IPS-20b (cell line): Measurements from ENCODE around the gene KANSL3.

Source experiments
- H3K27ac ChIP-seq: one replicate; pipeline ENCODE4 v1.5.1; 2013; ENCODE audit warnings: low read length
- H3K27me3 ChIP-seq: 2 replicates; pipeline ENCODE4 v1.6.1; 2013; ENCODE audit warnings: mild to moderate bottlenecking, low read length, inconsistent platforms; ENCODE audit not compliant: insufficient read depth
- H3K36me3 ChIP-seq: 2 replicates; pipeline ENCODE4 v1.6.1; 2013; ENCODE audit warnings: low read depth, mild to moderate bottlenecking, inconsistent platforms, low read length, moderate library complexity; ENCODE audit not compliant: insufficient read depth
- H3K4me1 ChIP-seq: 2 replicates; pipeline ENCODE4 v1.6.1; 2013; ENCODE audit warnings: mild to moderate bottlenecking, control low read depth, inconsistent platforms, low read length, moderate library complexity; ENCODE audit not compliant: insufficient read depth
- H3K4me3 ChIP-seq: 2 replicates; pipeline ENCODE4 v1.5.1; 2013; ENCODE audit warnings: mild to moderate bottlenecking, low read length, inconsistent platforms
- H3K9ac ChIP-seq: 2 replicates; pipeline ENCODE4 v1.6.1; 2013; ENCODE audit warnings: low read depth, mild to moderate bottlenecking, inconsistent platforms, low read length, moderate library complexity
- H3K9me3 ChIP-seq: 2 replicates; pipeline ENCODE4 v1.6.1; 2013; ENCODE audit warnings: mild to moderate bottlenecking, low read depth, low read length, inconsistent platforms; ENCODE audit not compliant: insufficient read depth

Gene KANSL3

GRCh38 chr2:96623116-96623515 is 15.0 kb downstream of the KANSL3 start:
- no peaks in the 10 kb centered on the region for H3K9me3 ChIP-seq
- peaks cover 53% of the 10 kb centered on the region for H3K36me3 ChIP-seq
- H3K27ac ChIP-seq, result no peak overlapping the region
- H3K27me3 ChIP-seq, result no peaks in the 10 kb centered on the region
- H3K4me3 ChIP-seq, result no peak overlapping the region
- H3K9ac ChIP-seq, result no peak overlapping the region
- H3K4me1 ChIP-seq, result no peaks in the 10 kb centered on the region

DNA sequence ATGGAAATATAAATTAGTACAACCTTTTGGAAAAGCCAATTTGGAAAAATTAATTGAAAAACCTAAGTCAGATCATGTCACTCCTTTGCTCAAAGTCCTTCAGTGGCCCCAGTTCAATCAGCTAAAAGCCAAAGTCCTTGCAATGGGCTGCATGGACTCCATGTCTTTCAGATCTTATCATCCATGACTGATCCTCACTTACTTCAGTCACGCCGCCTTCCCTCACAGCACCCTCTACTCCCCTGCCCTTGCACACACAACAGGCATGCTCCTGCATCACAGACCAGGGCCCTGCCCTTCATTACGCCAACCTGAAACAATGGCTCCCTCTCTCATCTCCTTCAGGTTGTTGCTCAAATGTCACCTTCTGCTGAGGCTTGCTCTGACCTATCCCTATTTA is 15.6 kb downstream of the KANSL3 start:
- Histone ChIP-seq H3K27ac (no peak overlapping the region), H3K36me3 (peaks cover 48% of the 10 kb centered on the region), H3K27me3 (no peaks in the 10 kb centered on the region), H3K9ac (no peak overlapping the region), H3K4me3 (no peak overlapping the region), H3K4me1 (no peaks in the 10 kb centered on the region), H3K9me3 (no peaks in the 10 kb centered on the region)

DNA sequence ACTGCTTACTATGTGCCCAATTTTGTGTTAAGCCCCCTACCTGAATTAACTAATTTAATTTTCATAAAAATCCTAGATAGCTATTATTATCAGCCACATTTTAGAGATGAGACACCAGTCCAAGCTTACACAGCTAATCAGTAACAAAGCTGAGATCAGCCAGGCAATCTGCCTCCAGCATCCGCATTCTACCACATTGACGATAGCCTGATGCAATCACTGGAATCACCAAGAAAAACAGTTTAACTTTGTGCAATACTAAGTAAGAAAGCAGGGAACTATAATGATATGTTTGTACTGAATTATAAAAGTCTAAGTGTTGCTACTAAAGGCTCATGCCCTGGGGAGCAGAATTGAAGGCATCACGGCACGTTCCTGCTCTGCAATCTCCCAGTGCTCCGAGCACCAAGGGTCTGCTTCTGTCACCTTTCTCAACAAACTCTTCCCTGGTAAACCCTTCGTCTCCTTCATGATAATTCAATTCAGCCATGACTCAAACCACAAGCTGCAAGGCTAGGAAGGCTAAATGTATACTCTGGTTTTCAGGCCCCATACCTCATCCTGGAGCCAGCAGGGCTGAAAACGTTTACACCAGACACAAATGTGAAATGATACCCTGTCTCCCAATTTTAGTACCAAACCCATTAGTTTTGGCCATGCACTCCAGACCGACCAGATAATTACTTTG is 19.4 kb downstream of the KANSL3 start:
- Histone ChIP-seq H3K9ac (no peak overlapping the region), H3K36me3 (peaks cover 59% of the 10 kb centered on the region), H3K4me3 (no peak overlapping the region), H3K9me3 (no peaks in the 10 kb centered on the region), H3K27ac (no peak overlapping the region), H3K27me3 (no peaks in the 10 kb centered on the region), H3K4me1 (no peaks in the 10 kb centered on the region)

GRCh38 chr2:96617012-96617411 is 21.1 kb downstream of the KANSL3 start:
- H3K4me3 ChIP-seq, result no peak overlapping the region
- H3K27ac ChIP-seq, result no peak overlapping the region
- no peak overlapping the region for H3K9ac ChIP-seq
- H3K4me1 ChIP-seq, result no peaks in the 10 kb centered on the region
- H3K27me3 ChIP-seq, result no peaks in the 10 kb centered on the region
- H3K9me3 ChIP-seq, result no peaks in the 10 kb centered on the region
- H3K36me3 ChIP-seq, result peaks cover 71% of the 10 kb centered on the region

GRCh38 chr2:96616535-96616934 is 21.6 kb downstream of the KANSL3 start:
- Histone ChIP-seq H3K9ac (no peak overlapping the region), H3K4me1 (no peaks in the 10 kb centered on the region), H3K27me3 (no peaks in the 10 kb centered on the region), H3K36me3 (peaks cover 76% of the 10 kb centered on the region), H3K9me3 (no peaks in the 10 kb centered on the region), H3K27ac (no peak overlapping the region), H3K4me3 (no peak overlapping the region)

- no peak overlapping the region for H3K27ac ChIP-seq
- peaks cover 80% of the 10 kb centered on the region for H3K36me3 ChIP-seq
- no peak overlapping the region for H3K4me3 ChIP-seq
- no peaks in the 10 kb centered on the region for H3K4me1 ChIP-seq
- H3K9ac ChIP-seq, result no peak overlapping the region
- no peaks in the 10 kb centered on the region for H3K9me3 ChIP-seq
- H3K27me3 ChIP-seq, result no peaks in the 10 kb centered on the region
Measured at GRCh38 chr2:96616128-96616527, 22.0 kb downstream of the KANSL3 start.

GRCh38 chr2:96608469-96609455 is 29.4 kb downstream of the KANSL3 start:
- no peak overlapping the region for H3K9ac ChIP-seq
- H3K27ac ChIP-seq, result no peak overlapping the region
- no peaks in the 10 kb centered on the region for H3K27me3 ChIP-seq
- H3K9me3 ChIP-seq, result no peaks in the 10 kb centered on the region
- no peaks in the 10 kb centered on the region for H3K4me1 ChIP-seq
- H3K4me3 ChIP-seq, result no peak overlapping the region
- peaks cover 98% of the 10 kb centered on the region for H3K36me3 ChIP-seq

DNA sequence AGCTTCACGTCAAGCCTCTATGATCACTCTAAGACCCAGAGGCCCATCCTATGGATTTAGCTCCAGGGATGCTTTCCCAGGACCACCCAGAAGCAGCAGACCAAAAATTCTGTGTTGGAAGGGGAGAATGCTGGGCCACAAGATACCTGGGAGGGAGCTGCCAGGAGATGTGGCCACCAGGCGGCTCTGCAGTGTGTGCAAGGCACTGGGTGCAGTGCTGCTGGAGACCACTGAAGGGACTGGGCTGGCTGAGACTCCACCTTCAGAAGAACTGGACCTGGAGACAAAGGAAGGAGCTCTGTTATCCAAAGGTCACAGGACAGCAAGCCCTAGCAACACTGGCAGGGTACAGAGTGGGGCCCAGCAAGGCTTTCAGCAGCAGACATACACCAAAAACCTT is 34.0 kb downstream of the KANSL3 start:
- Histone ChIP-seq H3K27ac (no peak overlapping the region), H3K9me3 (no peaks in the 10 kb centered on the region), H3K27me3 (no peaks in the 10 kb centered on the region), H3K4me3 (no peak overlapping the region), H3K36me3 (peaks cover 97% of the 10 kb centered on the region), H3K9ac (no peak overlapping the region), H3K4me1 (no peaks in the 10 kb centered on the region)

- Histone ChIP-seq H3K9me3 (no peaks in the 10 kb centered on the region), H3K36me3 (peaks cover 93% of the 10 kb centered on the region), H3K4me3 (no peak overlapping the region), H3K27ac (no peak overlapping the region), H3K4me1 (no peaks in the 10 kb centered on the region), H3K9ac (no peak overlapping the region), H3K27me3 (no peaks in the 10 kb centered on the region)
Measured at GRCh38 chr2:96602330-96602823, 35.7 kb downstream of the KANSL3 start.

- Histone ChIP-seq H3K9me3 (no peaks in the 10 kb centered on the region), H3K4me3 (no peak overlapping the region), H3K4me1 (no peaks in the 10 kb centered on the region), H3K27ac (no peak overlapping the region), H3K27me3 (no peaks in the 10 kb centered on the region), H3K9ac (no peak overlapping the region), H3K36me3 (peaks cover 93% of the 10 kb centered on the region)
Measured at GRCh38 chr2:96601382-96602292, 36.5 kb downstream of the KANSL3 start.

- Histone ChIP-seq H3K9ac (no peak overlapping the region), H3K27ac (no peak overlapping the region), H3K36me3 (peaks cover 93% of the 10 kb centered on the region), H3K4me3 (no peak overlapping the region), H3K27me3 (no peaks in the 10 kb centered on the region), H3K9me3 (no peaks in the 10 kb centered on the region), H3K4me1 (no peaks in the 10 kb centered on the region)
Measured at GRCh38 chr2:96599941-96600340, 38.2 kb downstream of the KANSL3 start.
